H1 (cell line): ENCODE measurements around the gene TGFBRAP1.

Experiments used
- ATF3 ChIP-seq: IDR thresholded peaks from 2 replicates; pipeline ENCODE4 v1.6.1; 2011; ENCODE audit warnings: low read depth, mild to moderate bottlenecking, low read length; ENCODE audit not compliant: insufficient read depth
- CHD1 ChIP-seq: IDR thresholded peaks from 2 replicates; pipeline ENCODE4 v1.6.1; 2012; ENCODE audit warnings: low read depth, low read length, improper control_type of control experiment
- CHD2 ChIP-seq: IDR thresholded peaks from 2 replicates; pipeline ENCODE4 v1.6.1; 2012; ENCODE audit warnings: low read length, improper control_type of control experiment
- CTCF ChIP-seq, 3 experiments: IDR thresholded peaks; 1 replicate in 2 of 3; 2 replicates in 1 of 3; pipeline versions ENCODE4 v1.5.1 to v1.6.1; 2011; ENCODE audit warnings: low read length in 3 of 3, mild to moderate bottlenecking in 3 of 3, inconsistent platforms in 2 of 3, low read depth in 1 of 3, moderate library complexity in 1 of 3; ENCODE audit not compliant: insufficient read depth in 1 of 3; ENCODE audit errors: control extremely low read depth in 1 of 3
- EP300 ChIP-seq, 2 experiments: IDR thresholded peaks; 1 replicate in 1 of 2; 2 replicates in 1 of 2; pipeline ENCODE4 v1.6.1; 2011 to 2012; ENCODE audit warnings: low read depth in 2 of 2, low read length in 2 of 2, mild to moderate bottlenecking in 2 of 2, borderline replicate concordance in 1 of 2, inconsistent platforms in 1 of 2, moderate library complexity in 1 of 2
- FOSL1 ChIP-seq: IDR thresholded peaks from 2 replicates; pipeline ENCODE4 v1.6.1; 2011; ENCODE audit warnings: mild to moderate bottlenecking, low read depth, low read length, moderate library complexity; ENCODE audit not compliant: insufficient read depth
- HDAC6 ChIP-seq: IDR thresholded peaks from one replicate; pipeline ENCODE4 v1.7.1; 2012; ENCODE audit warnings: low read depth, mild to moderate bottlenecking, inconsistent platforms, low read length, moderate library complexity
- POLR2A ChIP-seq, 2 experiments: IDR thresholded peaks; 1 replicate in 1 of 2; 2 replicates in 1 of 2; pipeline ENCODE4 v1.6.1; 2011; ENCODE audit warnings: low read depth in 2 of 2, low read length in 2 of 2, mild to moderate bottlenecking in 2 of 2; ENCODE audit errors: control extremely low read depth in 1 of 2
- SIN3A ChIP-seq, 2 experiments: IDR thresholded peaks in 1 of 2; conservative IDR thresholded peaks in 1 of 2; 2 replicates each; pipeline ENCODE4 v1.6.1; 2011 to 2012; ENCODE audit warnings: low read length in 2 of 2, improper control_type of control experiment in 1 of 2, low read depth in 1 of 2, mild to moderate bottlenecking in 1 of 2
- TAF1 ChIP-seq: IDR thresholded peaks from 2 replicates; pipeline ENCODE4 v1.6.1; 2011; ENCODE audit warnings: mild to moderate bottlenecking, low read depth, low read length
- TCF12 ChIP-seq: IDR thresholded peaks from 2 replicates; pipeline ENCODE4 v1.6.1; 2011; ENCODE audit warnings: low read depth, mild to moderate bottlenecking, low read length
- YY1 ChIP-seq: IDR thresholded peaks from 2 replicates; pipeline ENCODE4 v1.6.1; 2011; ENCODE audit warnings: low read depth, mild to moderate bottlenecking, low read length
- ZNF274 ChIP-seq: IDR thresholded peaks from 2 replicates; pipeline ENCODE4 v1.7.0; 2012; ENCODE audit warnings: low read length, borderline replicate concordance; ENCODE audit errors: extremely low read depth
- TF ChIP-seq, protein P1 (sequence below): IDR thresholded peaks from 2 replicates; pipeline ENCODE4 v1.6.1; 2012; ENCODE audit warnings: low read length, inconsistent platforms

- no peak for TF ChIP-seq SIN3A (conservative IDR thresholded peaks at IDR 0.05 in 1 of 2, IDR thresholded peaks at IDR 0.05 in 1 of 2; ENCODE audit: low read depth in 1 of 2, low read length in 2 of 2)
- TF ChIP-seq CTCF (IDR thresholded peaks at IDR 0.05; ENCODE audit: control extremely low read depth in 1 of 3, insufficient read depth in 1 of 3, low read depth in 1 of 3, low read length in 3 of 3), result peak; percentile 60 to 66 (median 62)
- TF ChIP-seq HDAC6, result no peak
- TF ChIP-seq YY1, result 0 out of 2 replicates have a peak, but pooled peaks have one; percentile 26
- no peak for TF ChIP-seq FOSL1
- TF ChIP-seq POLR2A (IDR thresholded peaks at IDR 0.05; ENCODE audit: control extremely low read depth in 1 of 2, low read depth in 2 of 2, low read length in 2 of 2), result no peak
- TF ChIP-seq ATF3, result peak; percentile 79
- no peak for TF ChIP-seq EP300 (IDR thresholded peaks at IDR 0.05; ENCODE audit: borderline replicate concordance in 1 of 2, low read depth in 2 of 2, low read length in 2 of 2)
- TF ChIP-seq CHD1, result no peak
- TF ChIP-seq ZNF274, result no peak
- no peak for TF ChIP-seq CHD2
- TF ChIP-seq TCF12, result no peak
- TF ChIP-seq TAF1, result no peak
- TF ChIP-seq, protein P1, sequence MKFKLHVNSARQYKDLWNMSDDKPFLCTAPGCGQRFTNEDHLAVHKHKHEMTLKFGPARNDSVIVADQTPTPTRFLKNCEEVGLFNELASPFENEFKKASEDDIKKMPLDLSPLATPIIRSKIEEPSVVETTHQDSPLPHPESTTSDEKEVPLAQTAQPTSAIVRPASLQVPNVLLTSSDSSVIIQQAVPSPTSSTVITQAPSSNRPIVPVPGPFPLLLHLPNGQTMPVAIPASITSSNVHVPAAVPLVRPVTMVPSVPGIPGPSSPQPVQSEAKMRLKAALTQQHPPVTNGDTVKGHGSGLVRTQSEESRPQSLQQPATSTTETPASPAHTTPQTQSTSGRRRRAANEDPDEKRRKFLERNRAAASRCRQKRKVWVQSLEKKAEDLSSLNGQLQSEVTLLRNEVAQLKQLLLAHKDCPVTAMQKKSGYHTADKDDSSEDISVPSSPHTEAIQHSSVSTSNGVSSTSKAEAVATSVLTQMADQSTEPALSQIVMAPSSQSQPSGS, result no peak
Measured at GRCh38 chr2:105287692-105288091, 41.8 kb downstream of the TGFBRAP1 start.
